IMR-90 (cell line): ENCODE data around the gene WNT10A. TPM values are rescaled to one million over a fixed set of nuclear protein-coding genes. Genes with fewer than 3 reads are reported as not detected.

ENCODE experiments used
- ATAC-seq: fragments of 200-7000 bp; cut with Tn5 transposase; 2 replicates; pipeline ENCODE4 v1.9.1; 2020; ENCODE audit warnings: low read depth, mild to moderate bottlenecking, moderate library complexity
- BruUV-seq: library from RNA; stranded (reverse); fragments of 400-500 nt; replicated peaks from 2 replicates; lab custom pipeline; 2021; lab: Mats Ljungman, UMichigan
- CTCF ChIA-PET: fragments of 300-600 bp; formaldehyde crosslinking; extraction: SDS; loops from one replicate; lab custom pipeline; 2021; ENCODE audit warnings: antibody characterized with exemption; lab: Yijun Ruan, JAX
- POLR2A ChIA-PET: fragments of 300-600 bp; sonication (Branson Sonifier 250); formaldehyde crosslinking; loops from one replicate; lab custom pipeline; 2022; ENCODE audit warnings: antibody characterized with exemption; ENCODE audit not compliant: unreplicated experiment; lab: Charles Lee
- DNase-seq: peaks from one replicate; pipeline ENCODE4 v3.0.0; 2013
- H2AFZ ChIP-seq: replicated peaks from 2 replicates; pipeline ENCODE3; 2013; ENCODE audit warnings: low read length, mild to moderate bottlenecking; ENCODE audit not compliant: poor library complexity
- H2AK5ac ChIP-seq: 2 replicates; pipeline ENCODE4 v1.6.1; 2013; ENCODE audit warnings: low read depth, low read length, inconsistent platforms
- H2AK9ac ChIP-seq: replicated peaks from 2 replicates; pipeline ENCODE3; 2013; ENCODE audit warnings: mild to moderate bottlenecking, low read depth, low read length, moderate library complexity; ENCODE audit not compliant: poor library complexity
- H2BK120ac ChIP-seq: 2 replicates; pipeline ENCODE4 v1.6.1; 2013; ENCODE audit warnings: low read depth, low read length, inconsistent platforms
- H2BK15ac ChIP-seq: 3 replicates; pipeline ENCODE4 v1.6.1; 2013; ENCODE audit warnings: low read depth, low read length, inconsistent platforms
- H2BK20ac ChIP-seq: 2 replicates; pipeline ENCODE4 v1.6.1; 2013; ENCODE audit warnings: low read depth, mild to moderate bottlenecking, inconsistent platforms, low read length, moderate library complexity
- H2BK5ac ChIP-seq: 2 replicates; pipeline ENCODE4 v1.6.1; 2013; ENCODE audit warnings: mild to moderate bottlenecking, low read depth, low read length, inconsistent platforms; ENCODE audit not compliant: poor library complexity, severe bottlenecking
- H3K14ac ChIP-seq: replicated peaks from 2 replicates; pipeline ENCODE4 v1.6.1; 2013; ENCODE audit warnings: low read depth, low read length, inconsistent platforms
- H3K18ac ChIP-seq: 2 replicates; pipeline ENCODE4 v1.6.1; 2013; ENCODE audit warnings: low read depth, low read length, control low read depth
- H3K23ac ChIP-seq: 2 replicates; pipeline ENCODE4 v1.6.1; 2013; ENCODE audit warnings: low read depth, low read length, inconsistent platforms
- H3K27ac ChIP-seq: 2 replicates; pipeline ENCODE4 v1.5.1; 2013; ENCODE audit warnings: mild to moderate bottlenecking, control low read depth, low read length; ENCODE audit not compliant: insufficient read depth
- H3K27me3 ChIP-seq: 2 replicates; pipeline ENCODE4 v1.6.1; 2013; ENCODE audit warnings: low read length; ENCODE audit not compliant: control insufficient read depth, insufficient read depth
- H3K36me3 ChIP-seq: 2 replicates; pipeline ENCODE4 v1.6.1; 2013; ENCODE audit warnings: low read length, mixed read lengths; ENCODE audit not compliant: control insufficient read depth, insufficient read depth
- H3K4ac ChIP-seq: 2 replicates; pipeline ENCODE4 v1.6.1; 2013; ENCODE audit warnings: low read depth, low read length, inconsistent platforms
- H3K4me1 ChIP-seq: 2 replicates; pipeline ENCODE4 v1.6.1; 2013; ENCODE audit warnings: low read length, mixed read lengths; ENCODE audit not compliant: control insufficient read depth, insufficient read depth
- H3K4me2 ChIP-seq: 2 replicates; pipeline ENCODE4 v1.6.1; 2013; ENCODE audit warnings: low read depth, mild to moderate bottlenecking, control low read depth, low read length, moderate library complexity
- H3K4me3 ChIP-seq: 2 replicates; pipeline ENCODE4 v1.5.1; 2013; ENCODE audit warnings: low read depth, mild to moderate bottlenecking, control low read depth, low read length, moderate library complexity; ENCODE audit not compliant: insufficient read depth
- H3K56ac ChIP-seq: 2 replicates; pipeline ENCODE4 v1.6.1; 2013; ENCODE audit warnings: low read length, inconsistent platforms; ENCODE audit not compliant: insufficient read depth; ENCODE audit errors: extremely low read depth
- H3K79me1 ChIP-seq, 2 experiments: 2 replicates each; pipeline ENCODE4 v1.6.1; 2013; ENCODE audit warnings: low read length in 2 of 2, inconsistent platforms in 1 of 2, low read depth in 1 of 2
- H3K9ac ChIP-seq: 2 replicates; pipeline ENCODE4 v1.6.1; 2013; ENCODE audit warnings: low read depth, low read length, control low read depth
- H3K9me1 ChIP-seq: 2 replicates; pipeline ENCODE4 v1.6.1; 2013; ENCODE audit warnings: low read length, inconsistent platforms; ENCODE audit not compliant: insufficient read depth
- H3K9me3 ChIP-seq: 2 replicates; pipeline ENCODE4 v1.6.1; 2013; ENCODE audit warnings: low read length; ENCODE audit not compliant: control insufficient read depth, insufficient read depth
- H4K20me1 ChIP-seq: 2 replicates; pipeline ENCODE4 v1.6.1; 2013; ENCODE audit warnings: low read length, inconsistent platforms; ENCODE audit not compliant: insufficient read depth
- H4K5ac ChIP-seq: 2 replicates; pipeline ENCODE4 v1.6.1; 2013; ENCODE audit warnings: mild to moderate bottlenecking, low read depth, low read length, control low read depth
- H4K8ac ChIP-seq, 2 experiments: 2 replicates each; pipeline ENCODE4 v1.6.1; 2013; ENCODE audit warnings: low read depth in 2 of 2, low read length in 2 of 2, control low read depth in 1 of 2, inconsistent platforms in 1 of 2
- H4K91ac ChIP-seq: 2 replicates; pipeline ENCODE4 v1.6.1; 2013; ENCODE audit warnings: low read depth, low read length, inconsistent platforms; ENCODE audit not compliant: insufficient read depth
- CEBPB ChIP-seq: IDR thresholded peaks from 2 replicates; pipeline ENCODE4 v1.6.1; 2012; ENCODE audit warnings: low read depth, low read length, improper control_type of control experiment
- ELK1 ChIP-seq: fragments of 150-350 bp; IDR thresholded peaks from 2 replicates; pipeline ENCODE4 v1.6.1; 2016; ENCODE audit warnings: low read depth, mild to moderate bottlenecking, low read length, moderate library complexity, borderline replicate concordance
- FOS ChIP-seq: fragments of 150-350 bp; IDR thresholded peaks from 2 replicates; pipeline ENCODE4 v1.6.1; 2016; ENCODE audit warnings: low read depth, low read length
- MXI1 ChIP-seq: IDR thresholded peaks from 2 replicates; pipeline ENCODE4 v1.6.1; 2012; ENCODE audit warnings: low read depth, mild to moderate bottlenecking, low read length, moderate library complexity, borderline replicate concordance
- RAD21 ChIP-seq: IDR thresholded peaks from 2 replicates; pipeline ENCODE4 v1.6.1; 2012; ENCODE audit warnings: low read length, improper control_type of control experiment
- RFX5 ChIP-seq: IDR thresholded peaks from 2 replicates; pipeline ENCODE4 v1.8.0; 2012; ENCODE audit warnings: low read depth, mild to moderate bottlenecking, low read length, moderate library complexity
- USF2 ChIP-seq: fragments of 150-350 bp; IDR thresholded peaks from 2 replicates; pipeline ENCODE4 v1.6.1; 2017; ENCODE audit warnings: mild to moderate bottlenecking, antibody characterized with exemption, low read length, low read depth
- WGBS, 2 experiments: methylation state at CpG; one replicate each; pipeline versions ENCODE4 v1.1.5 to v1.1.7; 2013; ENCODE audit warnings: missing lambda C conversion rate in 2 of 2; ENCODE audit not compliant: insufficient read length in 1 of 2; ENCODE audit errors: extremely low coverage in 2 of 2; 5-methylcytosine and 5-hydroxymethylcytosine counted together
- dilution Hi-C: fragments of 300-500 bp; cut with HindIII; formaldehyde crosslinking; loops from one replicate; pipeline ENCODE4 v1.14.3; 2018; ENCODE audit warnings: low sequenced_read_pairs; ENCODE audit not compliant: unreplicated experiment
- in situ Hi-C: fragments of 300-500 bp; cut with MboI; formaldehyde crosslinking; loops from 3 replicates; pipeline ENCODE4 v1.14.3; 2019; ENCODE audit warnings: low sequenced_read_pairs, inconsistent platforms, mixed read lengths
- intact Hi-C: fragments of 100-400 bp; cut with micrococcal nuclease; formaldehyde crosslinking; loops from 2 replicates; pipeline ENCODE4 v1.10.0; 2022
- polyA plus RNA-seq, 3 experiments: library from polyadenylated mRNA; depleted of rRNA; stranded (reverse); fragments of >200 nt; gene quantifications; 2 replicates each; pipeline ENCODE4 v1.2.3, GENCODE V29; 2012; ENCODE audit warnings: low replicate concordance in 1 of 3
- total RNA-seq: library from RNA; depleted of rRNA; stranded (reverse); fragments of >200 nt; gene quantifications from 2 replicates; pipeline ENCODE4 v1.2.3, GENCODE V29; 2012

The WNT10A gene
- total and polyA plus RNA-seq, 2 of the 4 experiments (the other 2 are of a cell fraction), result not detected

- H3K4me2 ChIP-seq, result no peak overlapping the region
- H2BK5ac ChIP-seq, result no peak overlapping the region
- H3K9me3 ChIP-seq, result peaks cover 1% of the 10 kb centered on the region
- no peak overlapping the region for H2BK15ac ChIP-seq
- no peak overlapping the region for H2AFZ ChIP-seq
- in situ Hi-C loops (no loop called here), dilution Hi-C loops (no loop called here), intact Hi-C loops (no loop called here)
- DNase-seq (no peak), ATAC-seq (no peak)
- ChIA-PET POLR2A (interaction anchor here (0.6 kb wide), 1 partner anchor 27 kb away, joined by 3 read pairs; no protein-coding TSS in a partner anchor), CTCF (interaction anchor here (0.8 to 3.4 kb wide), 4 partner anchors 11 to 93 kb away, joined by 3 to 22 read pairs (median 9); no protein-coding TSS in a partner anchor)
- no CpG with 5 or more reads among the region's 3 CpGs for WGBS, 2 experiments
- no peak overlapping the region for H3K18ac ChIP-seq
- H3K9me1 ChIP-seq, result no peaks in the 10 kb centered on the region; the same call in 1 of the 2 replicates
- no peak overlapping the region for H3K14ac ChIP-seq
- TF ChIP-seq CEBPB, result no peak
- no peak for TF ChIP-seq FOS
- TF ChIP-seq USF2, result no peak
- TF ChIP-seq ELK1, result no peak
- TF ChIP-seq RAD21, result no peak
- no peak for TF ChIP-seq RFX5
- TF ChIP-seq MXI1, result no peak
- H3K23ac ChIP-seq, result no peak overlapping the region
- H3K4ac ChIP-seq, result no peak overlapping the region
- no peak overlapping the region for H2BK120ac ChIP-seq
- no peak overlapping the region for H4K91ac ChIP-seq
- H3K27me3 ChIP-seq, result peaks cover 74% of the 10 kb centered on the region
- no peak overlapping the region for H2BK20ac ChIP-seq
- no TSS peak for BruUV-seq
- H2AK9ac ChIP-seq, result no peak overlapping the region
- H4K5ac ChIP-seq, result no peak overlapping the region
- no peak overlapping the region for H3K4me3 ChIP-seq
- H2AK5ac ChIP-seq, result no peak overlapping the region
- H3K79me1 ChIP-seq, result no peaks in the 10 kb centered on the region
- H3K36me3 ChIP-seq, result no peaks in the 10 kb centered on the region
- H4K8ac ChIP-seq, result no peak overlapping the region
- H4K20me1 ChIP-seq, result peaks cover 4% of the 10 kb centered on the region
- H3K27ac ChIP-seq, result no peak overlapping the region
- H3K56ac ChIP-seq, result no peak overlapping the region
- no peak overlapping the region for H3K9ac ChIP-seq
- no peaks in the 10 kb centered on the region for H3K4me1 ChIP-seq
Measured at GRCh38 chr2:218887079-218887478, 6.4 kb downstream of the WNT10A start.
